Measurements from ENCODE around the gene POU6F2. TPM values are rescaled to one million over a fixed set of nuclear protein-coding genes. Genes with fewer than 3 reads are reported as not detected.

Gene POU6F2
- polyA plus RNA-seq, 1 experiment, result not detected

DNA sequence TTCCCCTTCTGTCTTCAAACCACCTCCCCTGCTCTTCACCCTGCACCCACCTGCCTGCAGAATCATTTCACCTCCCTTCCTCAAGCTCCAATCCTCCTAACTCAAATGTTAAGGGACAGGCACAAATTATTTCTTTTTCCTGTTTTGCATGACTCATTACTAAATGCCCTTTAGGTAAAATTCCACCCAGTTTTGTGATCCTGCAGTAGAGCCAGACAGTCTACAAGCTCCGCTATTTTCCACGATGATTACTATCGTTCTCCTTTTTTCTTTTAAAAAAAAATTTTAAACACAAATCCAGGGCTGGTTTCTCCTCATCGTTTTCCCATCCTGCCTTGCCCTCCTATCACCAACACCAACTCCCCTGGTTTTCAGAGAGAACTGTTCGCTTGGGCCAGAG lies 401.7 kb downstream of the POU6F2 start:
- ChIA-PET CTCF (interaction anchor here (1.1 kb wide), 1 partner anchor 16 kb away, joined by 3 read pairs; no protein-coding TSS in a partner anchor), POLR2A (no interaction called here)
- Histone ChIP-seq H3K36me3 (ENCODE audit: control insufficient read depth, insufficient read depth, low read length) (no peaks in the 10 kb centered on the region), H3K27me3 (ENCODE audit: control insufficient read depth, insufficient read depth, low read length) (0 out of 2 replicates have a peak, but pooled peaks cover 1% of the 10 kb centered on the region), H3K4me3 (ENCODE audit: low read depth, low read length) (no peak overlapping the region)
- TF ChIP-seq, protein P1, sequence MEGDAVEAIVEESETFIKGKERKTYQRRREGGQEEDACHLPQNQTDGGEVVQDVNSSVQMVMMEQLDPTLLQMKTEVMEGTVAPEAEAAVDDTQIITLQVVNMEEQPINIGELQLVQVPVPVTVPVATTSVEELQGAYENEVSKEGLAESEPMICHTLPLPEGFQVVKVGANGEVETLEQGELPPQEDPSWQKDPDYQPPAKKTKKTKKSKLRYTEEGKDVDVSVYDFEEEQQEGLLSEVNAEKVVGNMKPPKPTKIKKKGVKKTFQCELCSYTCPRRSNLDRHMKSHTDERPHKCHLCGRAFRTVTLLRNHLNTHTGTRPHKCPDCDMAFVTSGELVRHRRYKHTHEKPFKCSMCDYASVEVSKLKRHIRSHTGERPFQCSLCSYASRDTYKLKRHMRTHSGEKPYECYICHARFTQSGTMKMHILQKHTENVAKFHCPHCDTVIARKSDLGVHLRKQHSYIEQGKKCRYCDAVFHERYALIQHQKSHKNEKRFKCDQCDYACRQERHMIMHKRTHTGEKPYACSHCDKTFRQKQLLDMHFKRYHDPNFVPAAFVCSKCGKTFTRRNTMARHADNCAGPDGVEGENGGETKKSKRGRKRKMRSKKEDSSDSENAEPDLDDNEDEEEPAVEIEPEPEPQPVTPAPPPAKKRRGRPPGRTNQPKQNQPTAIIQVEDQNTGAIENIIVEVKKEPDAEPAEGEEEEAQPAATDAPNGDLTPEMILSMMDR (IDR thresholded peaks at IDR 0.05; ENCODE audit: insufficient read depth, low read depth, low read length), result no peak
- DNase-seq (ENCODE audit: low read depth), result no peak

DNA sequence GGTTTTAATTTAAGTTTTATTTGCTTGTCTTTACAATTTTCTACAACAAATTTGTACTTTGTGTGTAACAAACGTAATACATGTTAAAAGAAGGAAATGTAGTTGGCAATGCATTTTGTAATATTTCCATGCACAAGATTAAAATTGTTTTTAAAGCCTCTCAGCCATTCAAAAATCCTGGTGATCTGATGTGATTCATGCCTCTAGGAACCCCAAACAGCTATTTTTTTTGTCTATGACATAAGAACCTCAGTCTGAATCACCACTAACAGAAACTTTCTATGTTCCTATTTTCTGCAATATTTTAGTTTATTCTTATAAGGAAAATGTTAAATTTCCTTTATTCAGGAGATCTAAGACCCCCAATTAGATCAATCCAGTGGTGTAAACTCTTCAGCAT lies 405.4 kb downstream of the POU6F2 start:
- Histone ChIP-seq H3K4me3 (ENCODE audit: low read depth, low read length) (no peak overlapping the region), H3K27me3 (ENCODE audit: control insufficient read depth, insufficient read depth, low read length) (no peaks in the 10 kb centered on the region), H3K36me3 (ENCODE audit: control insufficient read depth, insufficient read depth, low read length) (no peaks in the 10 kb centered on the region)
- POLR2A ChIA-PET, result no interaction called here
- no peak for DNase-seq (ENCODE audit: low read depth)
- TF ChIP-seq, protein P1 (IDR thresholded peaks at IDR 0.05; ENCODE audit: insufficient read depth, low read depth, low read length), result no peak
- CTCF ChIA-PET, result no interaction called here

DNA sequence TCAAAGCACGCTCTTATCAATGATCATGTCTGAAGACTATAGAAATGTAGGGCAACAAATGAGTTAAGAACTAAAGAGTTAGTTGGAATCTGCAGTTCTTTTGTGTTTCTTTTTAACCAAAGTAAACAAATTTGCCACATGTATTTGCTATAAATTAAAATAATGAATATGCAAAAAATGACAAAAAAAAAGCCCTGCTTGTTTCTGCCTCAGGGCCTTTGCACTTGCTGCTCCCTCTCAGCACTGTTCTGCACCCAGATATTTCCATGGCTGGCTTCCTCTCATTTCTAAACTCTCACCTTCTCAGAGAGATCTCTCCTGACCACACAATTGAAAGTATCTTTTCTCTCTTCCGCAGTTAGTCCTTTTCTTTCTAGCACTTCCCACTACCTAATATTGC lies 406.7 kb downstream of the POU6F2 start:
- POLR2A ChIA-PET, result no interaction called here
- no peak for DNase-seq (ENCODE audit: low read depth)
- H3K36me3 ChIP-seq (ENCODE audit: control insufficient read depth, insufficient read depth, low read length), result no peaks in the 10 kb centered on the region
- no peak overlapping the region for H3K4me3 ChIP-seq (ENCODE audit: low read depth, low read length)
- H3K27me3 ChIP-seq (ENCODE audit: control insufficient read depth, insufficient read depth, low read length), result no peaks in the 10 kb centered on the region
- TF ChIP-seq, protein P1 (IDR thresholded peaks at IDR 0.05; ENCODE audit: insufficient read depth, low read depth, low read length), result no peak
- CTCF ChIA-PET, result interaction anchor here (0.7 kb wide), 1 partner anchor 32 kb away, joined by 3 read pairs; no protein-coding TSS in a partner anchor

DNA sequence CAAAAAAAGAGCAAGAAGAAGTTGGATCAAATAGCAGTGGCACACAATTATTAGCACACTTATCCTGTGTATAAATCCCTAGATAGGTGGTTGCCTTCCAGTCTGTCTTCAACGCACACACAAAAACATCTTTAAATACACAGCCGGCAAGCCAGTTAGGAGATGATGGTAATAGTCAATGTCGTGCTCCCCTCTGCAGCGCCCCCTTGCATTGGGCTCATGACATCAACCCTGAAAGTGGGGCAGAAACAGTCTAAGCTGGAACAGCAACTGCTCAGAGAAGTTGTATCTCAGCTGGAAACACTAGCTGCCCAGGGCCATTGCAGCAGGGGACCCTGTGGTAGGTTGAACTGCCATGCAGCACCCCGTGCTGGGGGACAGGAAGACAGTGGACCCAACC lies 409.0 kb downstream of the POU6F2 start:
- Histone ChIP-seq H3K4me3 (ENCODE audit: low read depth, low read length) (no peak overlapping the region), H3K36me3 (ENCODE audit: control insufficient read depth, insufficient read depth, low read length) (no peaks in the 10 kb centered on the region), H3K27me3 (ENCODE audit: control insufficient read depth, insufficient read depth, low read length) (no peaks in the 10 kb centered on the region)
- DNase-seq (ENCODE audit: low read depth), result no peak
- ChIA-PET POLR2A (no interaction called here), CTCF (no interaction called here)
- TF ChIP-seq, protein P1 (IDR thresholded peaks at IDR 0.05; ENCODE audit: insufficient read depth, low read depth, low read length), result no peak

DNA sequence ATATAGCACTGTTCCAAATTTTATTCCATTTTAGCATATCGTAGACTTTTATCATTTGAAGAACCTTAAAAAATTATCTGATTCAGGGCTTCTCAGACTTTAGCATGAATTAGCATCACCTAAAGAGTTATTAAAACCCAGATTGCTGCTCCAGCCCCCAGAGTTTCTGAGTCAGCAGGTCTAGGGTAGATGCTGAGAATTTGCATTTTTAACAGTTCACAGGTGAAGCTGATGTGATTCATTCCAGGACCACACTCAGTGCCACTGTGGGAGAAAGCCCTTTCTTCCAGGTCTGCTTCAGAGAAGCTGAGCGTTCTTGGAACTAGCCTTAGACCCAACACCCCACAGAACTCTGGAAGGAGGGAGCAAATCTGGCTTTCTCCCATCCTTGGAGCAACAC lies 414.4 kb downstream of the POU6F2 start:
- H3K27me3 ChIP-seq (ENCODE audit: control insufficient read depth, insufficient read depth, low read length), result peaks cover 3% of the 10 kb centered on the region; the same call in 1 of the 2 replicates
- ChIA-PET POLR2A (no interaction called here), CTCF (interaction anchor here (1.0 kb wide), 1 partner anchor 14 kb away, joined by 3 read pairs; no protein-coding TSS in a partner anchor)
- no peak overlapping the region for H3K4me3 ChIP-seq (ENCODE audit: low read depth, low read length)
- DNase-seq (ENCODE audit: low read depth), result no peak
- TF ChIP-seq, protein P1 (IDR thresholded peaks at IDR 0.05; ENCODE audit: insufficient read depth, low read depth, low read length), result no peak
- H3K36me3 ChIP-seq (ENCODE audit: control insufficient read depth, insufficient read depth, low read length), result no peaks in the 10 kb centered on the region

Data from BJ (cell line).